ENCODE measurements around the gene NCOA3.

NCOA3 gene

GRCh38 chr20:47645632-47646031, 143.9 kb downstream of the NCOA3 start:
- TF ChIP-seq CTCF (conservative IDR thresholded peaks at IDR 0.05) = no peak
- H3K27ac ChIP-seq = no peak overlapping the region

GRCh38 chr20:47647994-47648393, 146.3 kb downstream of the NCOA3 start:
- TF ChIP-seq CTCF (conservative IDR thresholded peaks at IDR 0.05) = no peak
- no peak overlapping the region for H3K27ac ChIP-seq

- TF ChIP-seq CTCF (conservative IDR thresholded peaks at IDR 0.05) = no peak
These were observed 147.3 kb downstream of the NCOA3 start for GRCh38 chr20:47648943-47649342.

GRCh38 chr20:47652301-47652700, 150.6 kb downstream of the NCOA3 start:
- H3K27ac ChIP-seq = no peak overlapping the region
- TF ChIP-seq CTCF (conservative IDR thresholded peaks at IDR 0.05) = no peak

More at GRCh38 chr20:47648943-47649342, 147.3 kb downstream of the NCOA3 start:
- H3K27ac ChIP-seq = no peak overlapping the region

- no peak for TF ChIP-seq CTCF (conservative IDR thresholded peaks at IDR 0.05)
- no peak overlapping the region for H3K27ac ChIP-seq
These were observed 151.1 kb downstream of the NCOA3 start for GRCh38 chr20:47652794-47653193.

GRCh38 chr20:47653869-47654268, 152.2 kb downstream of the NCOA3 start:
- no peak for TF ChIP-seq CTCF (conservative IDR thresholded peaks at IDR 0.05)
- H3K27ac ChIP-seq = no peak overlapping the region

GRCh38 chr20:47654370-47654769, 152.7 kb downstream of the NCOA3 start:
- TF ChIP-seq CTCF (conservative IDR thresholded peaks at IDR 0.05) = no peak
- no peak overlapping the region for H3K27ac ChIP-seq

- H3K27ac ChIP-seq = no peak overlapping the region
- no peak for TF ChIP-seq CTCF (conservative IDR thresholded peaks at IDR 0.05)
These were observed 153.9 kb downstream of the NCOA3 start for GRCh38 chr20:47655635-47656034.
